OCI-LY7 (cell line): ENCODE measurements around the gene ARPC2. TPM values are rescaled to one million over a fixed set of nuclear protein-coding genes. Genes with fewer than 3 reads are reported as not detected.

ENCODE experiments used
- BruUV-seq: library from RNA; stranded (reverse); fragments of 400-500 nt; replicated peaks from 2 replicates; lab custom pipeline; 2021; lab: Mats Ljungman, UMichigan
- CTCF ChIA-PET: fragments of 300-600 bp; sonication (Branson Sonifier 250); formaldehyde crosslinking; loops from one replicate; lab custom pipeline; 2022; ENCODE audit warnings: antibody characterized with exemption; ENCODE audit not compliant: unreplicated experiment; lab: Charles Lee
- POLR2A ChIA-PET: fragments of 300-600 bp; sonication (Branson Sonifier 250); formaldehyde crosslinking; loops from one replicate; lab custom pipeline; 2022; ENCODE audit warnings: antibody characterized with exemption; lab: Charles Lee
- DNase-seq: peaks from one replicate; pipeline ENCODE4 v3.0.0-alpha.2; 2015; ENCODE audit warnings: low spot score
- H2AFZ ChIP-seq: fragments of 200-600 bp; sonication (generic), shearing (Covaris generic); 2 replicates; pipeline ENCODE4 v1.6.1; 2014; ENCODE audit warnings: mild to moderate bottlenecking, antibody characterized with exemption, low read length, moderate library complexity
- H3K27ac ChIP-seq: fragments of 200-600 bp; sonication (generic); 2 replicates; pipeline ENCODE4 v1.5.1; 2014; ENCODE audit warnings: mixed run types, low read depth, mild to moderate bottlenecking, moderate library complexity, low read length, inconsistent platforms; ENCODE audit not compliant: poor library complexity, severe bottlenecking
- H3K36me3 ChIP-seq: fragments of 200-600 bp; sonication (generic); 2 replicates; pipeline ENCODE4 v1.6.1; 2014; ENCODE audit warnings: mild to moderate bottlenecking, antibody characterized with exemption, low read length, moderate library complexity, mixed read lengths; ENCODE audit not compliant: insufficient read depth
- H3K4me1 ChIP-seq: fragments of 200-600 bp; sonication (generic); 2 replicates; pipeline ENCODE4 v1.5.1; 2014; ENCODE audit warnings: mild to moderate bottlenecking, low read length; ENCODE audit not compliant: insufficient read depth, poor library complexity, severe bottlenecking
- H3K4me2 ChIP-seq: fragments of 200-600 bp; sonication (generic); 2 replicates; pipeline ENCODE4 v1.6.1; 2014; ENCODE audit warnings: mild to moderate bottlenecking, low read length
- H3K4me3 ChIP-seq: fragments of 200-600 bp; sonication (generic); 2 replicates; pipeline ENCODE4 v1.5.1; 2014; ENCODE audit warnings: mild to moderate bottlenecking, low read depth, low read length; ENCODE audit not compliant: poor library complexity, severe bottlenecking
- H3K79me2 ChIP-seq: fragments of 200-600 bp; sonication (generic); 2 replicates; pipeline ENCODE4 v1.6.1; 2016; ENCODE audit warnings: low read depth, mild to moderate bottlenecking, low read length, moderate library complexity, mixed read lengths; ENCODE audit not compliant: insufficient read depth
- H3K9me2 ChIP-seq: fragments of 200-600 bp; sonication (generic); 2 replicates; pipeline ENCODE4 v1.6.1; 2016; ENCODE audit warnings: mild to moderate bottlenecking, low read length, mixed read lengths; ENCODE audit not compliant: insufficient read depth
- H3K9me3 ChIP-seq: fragments of 200-600 bp; sonication (generic); 2 replicates; pipeline ENCODE4 v1.6.1; 2014; ENCODE audit warnings: mild to moderate bottlenecking, mixed run types, low read length, mixed read lengths
- H4K20me1 ChIP-seq: fragments of 200-600 bp; sonication (generic); 2 replicates; pipeline ENCODE4 v1.6.1; 2014; ENCODE audit warnings: mild to moderate bottlenecking, antibody characterized with exemption, low read length, moderate library complexity, mixed read lengths; ENCODE audit not compliant: insufficient read depth
- EZH2phosphoT487 ChIP-seq: fragments of 200-600 bp; sonication (generic); IDR thresholded peaks from 2 replicates; pipeline ENCODE4 v1.6.1; 2018; ENCODE audit warnings: low read depth, borderline replicate concordance, mild to moderate bottlenecking, mixed run types, antibody characterized with exemption, low read length, moderate library complexity, mixed read lengths
- intact Hi-C: fragments of 100-400 bp; cut with micrococcal nuclease; formaldehyde crosslinking; loops from one replicate; pipeline ENCODE4 v1.10.0; 2022; ENCODE audit not compliant: unreplicated experiment
- total RNA-seq, 2 experiments: library from RNA; depleted of rRNA in 1 of 2; stranded (reverse); fragments of >200 nt in 1 of 2; shearing (Covaris generic) in 1 of 2; gene quantifications; 2 replicates each; pipeline ENCODE4 v1.2.3, GENCODE V29; 2014 to 2022
- TF ChIP-seq, protein P1 (sequence below): fragments of 200-600 bp; sonication (generic); conservative IDR thresholded peaks from 2 replicates; pipeline ENCODE4 v1.5.1; 2014; ENCODE audit warnings: mild to moderate bottlenecking, antibody characterized with exemption, low read length, moderate library complexity, mixed read lengths

ARPC2 gene
- total RNA-seq, 2 experiments from 2014 or later: 264 to 545 TPM

DNA sequence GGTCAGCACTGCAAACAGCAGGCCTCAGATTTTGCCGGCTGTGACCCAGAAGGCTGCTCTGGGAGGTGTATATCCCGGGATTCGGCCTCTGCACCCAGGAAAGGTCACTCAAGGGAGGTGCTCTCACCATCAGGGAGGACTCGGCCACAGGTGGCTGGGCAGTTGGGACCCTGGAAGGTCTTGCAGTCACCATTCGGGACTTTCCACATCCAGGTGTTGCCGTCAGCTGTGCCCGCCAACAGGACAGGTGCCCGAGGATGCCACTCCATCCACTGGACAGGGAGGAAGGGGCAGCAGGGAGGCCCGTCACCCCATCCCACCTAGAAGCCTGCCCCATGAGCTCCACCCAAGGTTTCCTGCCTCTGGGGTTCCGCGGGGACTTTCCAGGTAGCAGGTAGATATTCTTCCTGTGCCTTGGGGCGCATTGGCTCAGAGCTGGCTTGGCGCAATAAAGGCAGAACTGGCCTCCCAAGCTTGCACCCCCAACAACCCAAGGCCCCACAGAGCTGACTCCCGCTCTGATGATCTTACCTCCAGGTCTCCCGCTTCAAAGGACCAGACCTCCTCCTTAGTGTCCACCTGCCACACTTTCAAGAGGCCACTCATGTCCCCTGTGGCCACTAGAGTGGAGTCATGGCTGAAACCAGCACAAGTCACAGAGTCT is 49.5 kb downstream of the ARPC2 start:
- POLR2A ChIA-PET: interaction anchor here (0.9 kb wide), 1 partner anchor 151 kb away, joined by 3 read pairs; no protein-coding TSS in a partner anchor

GRCh38 chr2:218267259-218267658 is 50.3 kb downstream of the ARPC2 start:
- intact Hi-C loops: no loop called here
- peaks cover 34% of the 10 kb centered on the region for H3K36me3 ChIP-seq

More for the DNA sequence above, 49.5 kb downstream of the ARPC2 start:
- Histone ChIP-seq H2AFZ (no peak overlapping the region), H3K27ac (no peak overlapping the region), H3K4me2 (no peak overlapping the region), H3K79me2 (peaks cover 15% of the 10 kb centered on the region; the same call in 1 of the 2 replicates), H3K4me1 (peaks cover 11% of the 10 kb centered on the region), H3K36me3 (peaks cover 30% of the 10 kb centered on the region), H3K9me2 (no peaks in the 10 kb centered on the region), H3K9me3 (no peaks in the 10 kb centered on the region), H3K4me3 (no peak overlapping the region), H4K20me1 (no peaks in the 10 kb centered on the region)
- DNase-seq: no peak
- BruUV-seq: no TSS peak
- intact Hi-C loops: no loop called here
- CTCF ChIA-PET: no interaction called here
- no peak for TF ChIP-seq EZH2phosphoT487
- TF ChIP-seq, protein P1, sequence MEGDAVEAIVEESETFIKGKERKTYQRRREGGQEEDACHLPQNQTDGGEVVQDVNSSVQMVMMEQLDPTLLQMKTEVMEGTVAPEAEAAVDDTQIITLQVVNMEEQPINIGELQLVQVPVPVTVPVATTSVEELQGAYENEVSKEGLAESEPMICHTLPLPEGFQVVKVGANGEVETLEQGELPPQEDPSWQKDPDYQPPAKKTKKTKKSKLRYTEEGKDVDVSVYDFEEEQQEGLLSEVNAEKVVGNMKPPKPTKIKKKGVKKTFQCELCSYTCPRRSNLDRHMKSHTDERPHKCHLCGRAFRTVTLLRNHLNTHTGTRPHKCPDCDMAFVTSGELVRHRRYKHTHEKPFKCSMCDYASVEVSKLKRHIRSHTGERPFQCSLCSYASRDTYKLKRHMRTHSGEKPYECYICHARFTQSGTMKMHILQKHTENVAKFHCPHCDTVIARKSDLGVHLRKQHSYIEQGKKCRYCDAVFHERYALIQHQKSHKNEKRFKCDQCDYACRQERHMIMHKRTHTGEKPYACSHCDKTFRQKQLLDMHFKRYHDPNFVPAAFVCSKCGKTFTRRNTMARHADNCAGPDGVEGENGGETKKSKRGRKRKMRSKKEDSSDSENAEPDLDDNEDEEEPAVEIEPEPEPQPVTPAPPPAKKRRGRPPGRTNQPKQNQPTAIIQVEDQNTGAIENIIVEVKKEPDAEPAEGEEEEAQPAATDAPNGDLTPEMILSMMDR: no peak

More at GRCh38 chr2:218267259-218267658, 50.3 kb downstream of the ARPC2 start:
- ChIA-PET POLR2A (no interaction called here), CTCF (no interaction called here)
- no peaks in the 10 kb centered on the region for H4K20me1 ChIP-seq
- no peak for DNase-seq
- H3K4me3 ChIP-seq: no peak overlapping the region
- H3K27ac ChIP-seq: no peak overlapping the region
- no peak overlapping the region for H3K4me2 ChIP-seq
- no peak overlapping the region for H2AFZ ChIP-seq
- peaks cover 23% of the 10 kb centered on the region; the same call in 1 of the 2 replicates for H3K79me2 ChIP-seq
- BruUV-seq: no TSS peak
- no peaks in the 10 kb centered on the region for H3K9me2 ChIP-seq
- H3K4me1 ChIP-seq: peaks cover 12% of the 10 kb centered on the region
- no peaks in the 10 kb centered on the region for H3K9me3 ChIP-seq
- TF ChIP-seq, protein P1: no peak
- TF ChIP-seq EZH2phosphoT487: no peak
